B cell (primary cell): ENCODE data around the gene WDR1. TPM values are rescaled to one million over a fixed set of nuclear protein-coding genes. Genes with fewer than 3 reads are reported as not detected.

Source experiments
- ATAC-seq: fragments of 200-7000 bp; cut with Tn5 transposase; one replicate; pipeline ENCODE4 v1.10.0; 2021; ENCODE audit warnings: low read depth, mild to moderate bottlenecking, moderate number of reproducible peaks, moderate library complexity
- CTCF ChIA-PET: fragments of 350-600 bp; sonication (Branson Sonifier 250); formaldehyde crosslinking; loops from one replicate; lab custom pipeline; 2021; ENCODE audit warnings: antibody characterized with exemption, inconsistent platforms; lab: Charles Lee
- POLR2A ChIA-PET: fragments of 350-600 bp; sonication (Branson Sonifier 250); formaldehyde crosslinking; loops from one replicate; lab custom pipeline; 2021; ENCODE audit warnings: antibody characterized with exemption; lab: Charles Lee
- DNase-seq: peaks from one replicate; pipeline ENCODE4 v3.0.0; 2013
- H2AFZ ChIP-seq: 2 replicates; pipeline ENCODE4 v1.6.1; 2012; ENCODE audit warnings: mild to moderate bottlenecking, low read depth, low read length; ENCODE audit not compliant: insufficient read depth, poor library complexity, severe bottlenecking
- H3K27ac ChIP-seq, 2 donors: 1 replicate in 1 of 2; 2 replicates in 1 of 2; pipeline ENCODE4 v1.5.1; 2012 to 2013; ENCODE audit warnings: low read length in 2 of 2, mild to moderate bottlenecking in 2 of 2, moderate library complexity in 1 of 2
- H3K27me3 ChIP-seq, 4 experiments: fragments of 200-600 bp in 1 of 4; sonication (generic) in 1 of 4; replicated peaks in 1 of 4; 1 replicate in 2 of 4; 2 replicates in 2 of 4; pipeline versions ENCODE4 v1.6.1 to v1.7.0; 2013 to 2016; ENCODE audit warnings: low read length in 3 of 4, mild to moderate bottlenecking in 2 of 4, mixed read lengths in 1 of 4, moderate library complexity in 1 of 4; ENCODE audit not compliant: insufficient read depth in 4 of 4, control insufficient read depth in 3 of 4; ENCODE audit errors: control extremely low read depth in 1 of 4
- H3K36me3 ChIP-seq, 2 experiments: replicated peaks in 1 of 2; 1 replicate in 1 of 2; 2 replicates in 1 of 2; pipeline versions ENCODE4 v1.6.1 to v1.7.1; 2013; ENCODE audit warnings: low read length in 1 of 2; ENCODE audit not compliant: insufficient read depth in 2 of 2, control insufficient read depth in 1 of 2; ENCODE audit errors: control extremely low read depth in 1 of 2, extremely low read depth in 1 of 2
- H3K4me1 ChIP-seq, 2 donors: fragments of 200-600 bp in 1 of 2; sonication (generic) in 1 of 2; 1 replicate in 1 of 2; 2 replicates in 1 of 2; pipeline versions ENCODE4 v1.5.1 to v1.6.1; 2013 to 2017; ENCODE audit warnings: low read length in 2 of 2; ENCODE audit not compliant: control insufficient read depth in 2 of 2, insufficient read depth in 2 of 2
- H3K4me2 ChIP-seq: replicated peaks from 2 replicates; pipeline ENCODE3; 2012; ENCODE audit warnings: mild to moderate bottlenecking, low read depth, low read length; ENCODE audit not compliant: poor library complexity, severe bottlenecking
- H3K4me3 ChIP-seq, 5 experiments: fragments of 200-600 bp in 1 of 5; sonication (generic) in 1 of 5; 1 replicate in 3 of 5; 2 replicates in 2 of 5; pipeline versions ENCODE4 v1.5.1 to v1.7.0; 2011 to 2016; ENCODE audit warnings: low read length in 4 of 5, mild to moderate bottlenecking in 4 of 5, low read depth in 2 of 5, control low read depth in 1 of 5, moderate library complexity in 1 of 5; ENCODE audit not compliant: insufficient read depth in 1 of 5; ENCODE audit errors: control extremely low read depth in 1 of 5, extremely low read depth in 1 of 5
- H3K79me2 ChIP-seq: fragments of 200-600 bp; sonication (generic); one replicate; pipeline ENCODE4 v1.6.0; 2016; ENCODE audit warnings: low read length; ENCODE audit not compliant: control insufficient read depth, insufficient read depth
- H3K9ac ChIP-seq: fragments of 200-600 bp; sonication (generic); 2 replicates; pipeline ENCODE4 v1.6.1; 2017; ENCODE audit warnings: mild to moderate bottlenecking, low read length, moderate library complexity
- H3K9me3 ChIP-seq, 3 donors: one replicate each; pipeline versions ENCODE4 v1.6.1 to v1.7.1; 2013; ENCODE audit warnings: low read length in 2 of 3; ENCODE audit not compliant: control insufficient read depth in 2 of 3, insufficient read depth in 1 of 3; ENCODE audit errors: control extremely low read depth in 1 of 3
- H4K20me1 ChIP-seq: 2 replicates; pipeline ENCODE4 v1.6.0; 2012; ENCODE audit warnings: mild to moderate bottlenecking, low read length; ENCODE audit not compliant: insufficient read depth, control insufficient read depth, poor library complexity, severe bottlenecking
- H3K27ac Mint-ChIP-seq: one replicate; pipeline ENCODE4 v1.8.0; 2021; ENCODE audit warnings: mixed read lengths
- H3K27me3 Mint-ChIP-seq: one replicate; pipeline ENCODE4 v1.8.0; 2021; ENCODE audit warnings: mixed read lengths
- H3K4me1 Mint-ChIP-seq: one replicate; pipeline ENCODE4 v1.8.0; 2021; ENCODE audit warnings: mixed read lengths
- H3K4me3 Mint-ChIP-seq: one replicate; pipeline ENCODE4 v1.8.0; 2021; ENCODE audit warnings: mixed read lengths
- H3K9me3 Mint-ChIP-seq: one replicate; pipeline ENCODE4 v1.8.0; 2022; ENCODE audit warnings: mixed read lengths; ENCODE audit not compliant: insufficient read depth
- EZH2 ChIP-seq: IDR thresholded peaks from 2 replicates; pipeline ENCODE4 v1.6.1; 2012; ENCODE audit warnings: borderline replicate concordance, low read depth, mild to moderate bottlenecking, moderate library complexity, low read length; ENCODE audit not compliant: insufficient read depth, poor library complexity, severe bottlenecking
- WGBS: methylation state at CpG from one replicate; pipeline ENCODE4 v1.1.5; 2013; ENCODE audit warnings: missing lambda C conversion rate; ENCODE audit not compliant: insufficient coverage; 5-methylcytosine and 5-hydroxymethylcytosine counted together
- intact Hi-C: fragments of 100-400 bp; cut with micrococcal nuclease; formaldehyde crosslinking; loops from one replicate; pipeline ENCODE4 v1.10.0; 2022
- polyA plus RNA-seq: library from polyadenylated mRNA; depleted of rRNA; stranded (reverse); fragments of >200 nt; gene quantifications from 2 replicates; pipeline ENCODE4 v1.2.3, GENCODE V29; 2012
- total RNA-seq, 2 donors: library from RNA; stranded (reverse); fragments of 120-200 nt in 1 of 2; gene quantifications; 1 replicate in 1 of 2; 2 replicates in 1 of 2; pipeline versions ENCODE4 v1.2.3 to v1.2.4, GENCODE V29; 2013 to 2022
- TF ChIP-seq, protein P1 (sequence below): fragments of 200-600 bp; IDR thresholded peaks from one replicate; pipeline ENCODE4 v1.8.0; 2022; ENCODE audit warnings: antibody characterized with exemption, mild to moderate bottlenecking

WDR1 gene
- total and polyA plus RNA-seq, 2 donors (not counting 1 experiment from before 2014, with no cell fraction given) = 134 to 217 TPM

GRCh38 chr4:10161840-10162239, 45.2 kb upstream of the WDR1 start:
- ATAC-seq = no peak
- no peaks in the 10 kb centered on the region for H3K9me3 ChIP-seq
- no peak overlapping the region for H3K4me3 ChIP-seq
- no peak overlapping the region for H2AFZ ChIP-seq
- H3K27ac ChIP-seq = no peak overlapping the region
- CTCF ChIA-PET = interaction anchor here (1.3 to 9.6 kb wide), 4 partner anchors 10 to 375 kb away, joined by 3 to 116 read pairs (median 4); no protein-coding TSS in a partner anchor
- no peaks in the 10 kb centered on the region for H3K79me2 ChIP-seq
- H3K4me2 ChIP-seq = no peak overlapping the region
- peaks cover 0 to 2% (median 0%) of the 10 kb centered on the region in 4 experiments for H3K27me3 ChIP-seq
- 100% methylated on average over 1 of the region's 6 CpGs for WGBS
- H3K9ac ChIP-seq = no peak overlapping the region
- Mint-ChIP-seq H3K27ac (no peak overlapping the region), H3K4me3 (no peak overlapping the region), H3K9me3 (no peaks in the 10 kb centered on the region), H3K27me3 (peaks cover 25% of the 10 kb centered on the region), H3K4me1 (peaks cover 3% of the 10 kb centered on the region)
- no peaks in the 10 kb centered on the region for H3K36me3 ChIP-seq
- no peaks in the 10 kb centered on the region for H4K20me1 ChIP-seq
- intact Hi-C loops = no loop called here
- TF ChIP-seq, protein P1, sequence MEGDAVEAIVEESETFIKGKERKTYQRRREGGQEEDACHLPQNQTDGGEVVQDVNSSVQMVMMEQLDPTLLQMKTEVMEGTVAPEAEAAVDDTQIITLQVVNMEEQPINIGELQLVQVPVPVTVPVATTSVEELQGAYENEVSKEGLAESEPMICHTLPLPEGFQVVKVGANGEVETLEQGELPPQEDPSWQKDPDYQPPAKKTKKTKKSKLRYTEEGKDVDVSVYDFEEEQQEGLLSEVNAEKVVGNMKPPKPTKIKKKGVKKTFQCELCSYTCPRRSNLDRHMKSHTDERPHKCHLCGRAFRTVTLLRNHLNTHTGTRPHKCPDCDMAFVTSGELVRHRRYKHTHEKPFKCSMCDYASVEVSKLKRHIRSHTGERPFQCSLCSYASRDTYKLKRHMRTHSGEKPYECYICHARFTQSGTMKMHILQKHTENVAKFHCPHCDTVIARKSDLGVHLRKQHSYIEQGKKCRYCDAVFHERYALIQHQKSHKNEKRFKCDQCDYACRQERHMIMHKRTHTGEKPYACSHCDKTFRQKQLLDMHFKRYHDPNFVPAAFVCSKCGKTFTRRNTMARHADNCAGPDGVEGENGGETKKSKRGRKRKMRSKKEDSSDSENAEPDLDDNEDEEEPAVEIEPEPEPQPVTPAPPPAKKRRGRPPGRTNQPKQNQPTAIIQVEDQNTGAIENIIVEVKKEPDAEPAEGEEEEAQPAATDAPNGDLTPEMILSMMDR = no peak
- no peak for TF ChIP-seq EZH2
- no peaks in the 10 kb centered on the region for H3K4me1 ChIP-seq
- DNase-seq = no peak
- POLR2A ChIA-PET = no interaction called here

DNA sequence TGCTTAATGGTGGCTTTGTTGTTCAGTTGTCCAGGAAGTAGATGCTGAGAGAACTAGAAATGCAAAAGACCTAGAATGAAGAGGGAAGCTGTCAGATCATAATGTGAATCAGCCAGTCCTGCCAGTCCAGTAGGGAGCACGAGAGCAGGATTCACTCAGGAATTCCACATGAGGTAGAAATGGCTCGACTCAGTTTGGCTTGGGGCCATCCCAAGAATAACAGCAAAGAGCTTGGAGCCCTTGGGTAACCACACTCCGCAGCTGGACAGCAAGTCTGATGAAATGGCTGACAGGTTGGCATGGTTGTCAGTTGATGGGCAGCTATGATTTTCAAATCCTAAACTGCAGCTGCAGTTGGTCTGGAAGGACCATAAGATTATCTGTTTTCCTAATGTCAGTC, 44.5 kb upstream of the WDR1 start:
- 41% methylated on average over 3 of the region's 3 CpGs for WGBS

More for the DNA sequence above, 44.5 kb upstream of the WDR1 start:
- Histone ChIP-seq H3K4me3 (no peak overlapping the region), H2AFZ (no peak overlapping the region), H3K27me3 (peaks cover 0 to 2% (median 0%) of the 10 kb centered on the region in 4 experiments), H3K4me1 (no peaks in the 10 kb centered on the region), H3K9ac (no peak overlapping the region), H4K20me1 (no peaks in the 10 kb centered on the region), H3K27ac (no peak overlapping the region), H3K36me3 (no peaks in the 10 kb centered on the region), H3K79me2 (no peaks in the 10 kb centered on the region), H3K9me3 (no peaks in the 10 kb centered on the region), H3K4me2 (no peak overlapping the region)
- TF ChIP-seq, protein P1 = no peak
- no peak for TF ChIP-seq EZH2
- no peak overlapping the region for H3K4me3 Mint-ChIP-seq
- no peaks in the 10 kb centered on the region for H3K9me3 Mint-ChIP-seq
- DNase-seq = no peak
- H3K4me1 Mint-ChIP-seq = peaks cover 3% of the 10 kb centered on the region
- ChIA-PET POLR2A (no interaction called here), CTCF (interaction anchor here (1.3 to 9.6 kb wide), 4 partner anchors 10 to 376 kb away, joined by 3 to 116 read pairs (median 4); no protein-coding TSS in a partner anchor)
- H3K27me3 Mint-ChIP-seq = peaks cover 32% of the 10 kb centered on the region
- intact Hi-C loops = no loop called here
- no peak for ATAC-seq
- no peak overlapping the region for H3K27ac Mint-ChIP-seq
